OCI-LY7 (cell line): ENCODE measurements around the gene HMX3. TPM values are rescaled to one million over a fixed set of nuclear protein-coding genes. Genes with fewer than 3 reads are reported as not detected.

ENCODE experiments used
- BruUV-seq: library from RNA; stranded (reverse); fragments of 400-500 nt; replicated peaks from 2 replicates; lab custom pipeline; 2021; lab: Mats Ljungman, UMichigan
- CTCF ChIA-PET: fragments of 300-600 bp; sonication (Branson Sonifier 250); formaldehyde crosslinking; loops from one replicate; lab custom pipeline; 2022; ENCODE audit warnings: antibody characterized with exemption; ENCODE audit not compliant: unreplicated experiment; lab: Charles Lee
- POLR2A ChIA-PET: fragments of 300-600 bp; sonication (Branson Sonifier 250); formaldehyde crosslinking; loops from one replicate; lab custom pipeline; 2022; ENCODE audit warnings: antibody characterized with exemption; lab: Charles Lee
- DNase-seq: peaks from one replicate; pipeline ENCODE4 v3.0.0-alpha.2; 2015; ENCODE audit warnings: low spot score
- H2AFZ ChIP-seq: fragments of 200-600 bp; sonication (generic), shearing (Covaris generic); 2 replicates; pipeline ENCODE4 v1.6.1; 2014; ENCODE audit warnings: mild to moderate bottlenecking, antibody characterized with exemption, low read length, moderate library complexity
- H3K27ac ChIP-seq: fragments of 200-600 bp; sonication (generic); 2 replicates; pipeline ENCODE4 v1.5.1; 2014; ENCODE audit warnings: mixed run types, low read depth, mild to moderate bottlenecking, moderate library complexity, low read length, inconsistent platforms; ENCODE audit not compliant: poor library complexity, severe bottlenecking
- H3K36me3 ChIP-seq: fragments of 200-600 bp; sonication (generic); 2 replicates; pipeline ENCODE4 v1.6.1; 2014; ENCODE audit warnings: mild to moderate bottlenecking, antibody characterized with exemption, low read length, moderate library complexity, mixed read lengths; ENCODE audit not compliant: insufficient read depth
- H3K4me1 ChIP-seq: fragments of 200-600 bp; sonication (generic); 2 replicates; pipeline ENCODE4 v1.5.1; 2014; ENCODE audit warnings: mild to moderate bottlenecking, low read length; ENCODE audit not compliant: insufficient read depth, poor library complexity, severe bottlenecking
- H3K4me2 ChIP-seq: fragments of 200-600 bp; sonication (generic); 2 replicates; pipeline ENCODE4 v1.6.1; 2014; ENCODE audit warnings: mild to moderate bottlenecking, low read length
- H3K4me3 ChIP-seq: fragments of 200-600 bp; sonication (generic); 2 replicates; pipeline ENCODE4 v1.5.1; 2014; ENCODE audit warnings: mild to moderate bottlenecking, low read depth, low read length; ENCODE audit not compliant: poor library complexity, severe bottlenecking
- H3K79me2 ChIP-seq: fragments of 200-600 bp; sonication (generic); 2 replicates; pipeline ENCODE4 v1.6.1; 2016; ENCODE audit warnings: low read depth, mild to moderate bottlenecking, low read length, moderate library complexity, mixed read lengths; ENCODE audit not compliant: insufficient read depth
- H3K9me2 ChIP-seq: fragments of 200-600 bp; sonication (generic); 2 replicates; pipeline ENCODE4 v1.6.1; 2016; ENCODE audit warnings: mild to moderate bottlenecking, low read length, mixed read lengths; ENCODE audit not compliant: insufficient read depth
- H3K9me3 ChIP-seq: fragments of 200-600 bp; sonication (generic); 2 replicates; pipeline ENCODE4 v1.6.1; 2014; ENCODE audit warnings: mild to moderate bottlenecking, mixed run types, low read length, mixed read lengths
- H4K20me1 ChIP-seq: fragments of 200-600 bp; sonication (generic); 2 replicates; pipeline ENCODE4 v1.6.1; 2014; ENCODE audit warnings: mild to moderate bottlenecking, antibody characterized with exemption, low read length, moderate library complexity, mixed read lengths; ENCODE audit not compliant: insufficient read depth
- CTCF ChIP-seq: fragments of 200-600 bp; sonication (generic); conservative IDR thresholded peaks from 2 replicates; pipeline ENCODE4 v1.5.1; 2014; ENCODE audit warnings: mild to moderate bottlenecking, antibody characterized with exemption, low read length, moderate library complexity, mixed read lengths
- EZH2phosphoT487 ChIP-seq: fragments of 200-600 bp; sonication (generic); IDR thresholded peaks from 2 replicates; pipeline ENCODE4 v1.6.1; 2018; ENCODE audit warnings: low read depth, borderline replicate concordance, mild to moderate bottlenecking, mixed run types, antibody characterized with exemption, low read length, moderate library complexity, mixed read lengths
- intact Hi-C: fragments of 100-400 bp; cut with micrococcal nuclease; formaldehyde crosslinking; loops from one replicate; pipeline ENCODE4 v1.10.0; 2022; ENCODE audit not compliant: unreplicated experiment
- total RNA-seq, 2 experiments: library from RNA; depleted of rRNA in 1 of 2; stranded (reverse); fragments of >200 nt in 1 of 2; shearing (Covaris generic) in 1 of 2; gene quantifications; 2 replicates each; pipeline ENCODE4 v1.2.3, GENCODE V29; 2014 to 2022

The HMX3 gene
- total RNA-seq, 2 experiments from 2014 or later, result 0.44 TPM; not detected in 1

- no peaks in the 10 kb centered on the region for H3K79me2 ChIP-seq
- no peak for DNase-seq
- POLR2A ChIA-PET, result interaction anchor here (0.5 kb wide), 1 partner anchor 877 kb away, joined by 3 read pairs; no protein-coding TSS in a partner anchor
- H3K27ac ChIP-seq, result no peak overlapping the region
- no peak for TF ChIP-seq EZH2phosphoT487
- no peak overlapping the region for H3K4me3 ChIP-seq
- no peaks in the 10 kb centered on the region for H3K9me2 ChIP-seq
- CTCF ChIA-PET, result no interaction called here
- no peaks in the 10 kb centered on the region for H4K20me1 ChIP-seq
- H3K9me3 ChIP-seq, result no peaks in the 10 kb centered on the region
- H3K36me3 ChIP-seq, result no peaks in the 10 kb centered on the region
- H3K4me1 ChIP-seq, result no peaks in the 10 kb centered on the region
- no peak overlapping the region for H3K4me2 ChIP-seq
- no peak overlapping the region for H2AFZ ChIP-seq
- BruUV-seq, result no TSS peak
- intact Hi-C loops, result no loop called here
Measured at GRCh38 chr10:123101872-123102271, 33.9 kb upstream of the HMX3 start.

- intact Hi-C loops, result no loop called here
- TF ChIP-seq EZH2phosphoT487 (no peak), CTCF (no peak)
- Histone ChIP-seq H3K27ac (no peak overlapping the region), H3K9me3 (no peaks in the 10 kb centered on the region), H3K36me3 (no peaks in the 10 kb centered on the region), H3K4me1 (no peaks in the 10 kb centered on the region), H2AFZ (no peak overlapping the region), H3K79me2 (no peaks in the 10 kb centered on the region), H3K4me3 (no peak overlapping the region), H3K9me2 (no peaks in the 10 kb centered on the region), H3K4me2 (no peak overlapping the region), H4K20me1 (no peaks in the 10 kb centered on the region)
- ChIA-PET CTCF (no interaction called here), POLR2A (interaction anchor here (0.7 kb wide), 1 partner anchor 275 kb away, joined by 3 read pairs; no protein-coding TSS in a partner anchor)
- BruUV-seq, result no TSS peak
- no peak for DNase-seq
Measured at GRCh38 chr10:123102673-123103072, 33.1 kb upstream of the HMX3 start.

GRCh38 chr10:123103944-123104343 is 31.8 kb upstream of the HMX3 start:
- TF ChIP-seq EZH2phosphoT487 (no peak), CTCF (no peak)
- no peaks in the 10 kb centered on the region for H3K79me2 ChIP-seq
- ChIA-PET POLR2A (interaction anchor here (0.6 to 0.7 kb wide), 2 partner anchors 30 to 56 kb away, joined by 3 to 4 read pairs; no protein-coding TSS in a partner anchor), CTCF (no interaction called here)
- no peaks in the 10 kb centered on the region for H3K36me3 ChIP-seq
- no peak overlapping the region for H3K27ac ChIP-seq
- DNase-seq, result no peak
- no peaks in the 10 kb centered on the region for H4K20me1 ChIP-seq
- H3K9me2 ChIP-seq, result no peaks in the 10 kb centered on the region
- BruUV-seq, result no TSS peak
- H3K4me2 ChIP-seq, result no peak overlapping the region
- H3K9me3 ChIP-seq, result no peaks in the 10 kb centered on the region
- no peaks in the 10 kb centered on the region for H3K4me1 ChIP-seq
- intact Hi-C loops, result no loop called here
- H2AFZ ChIP-seq, result no peak overlapping the region
- H3K4me3 ChIP-seq, result no peak overlapping the region
